Glutamatergic neuron (in vitro differentiated cells): Measurements from ENCODE around the gene SLC25A4. TPM values are rescaled to one million over a fixed set of nuclear protein-coding genes. Genes with fewer than 3 reads are reported as not detected.
A peak's percentile ranks its signal among the peaks of the same experiment; 100 is the strongest.

Source experiments
- DNase-seq: peaks from one replicate; pipeline ENCODE4 v3.0.0; 2022
- H3K27ac Mint-ChIP-seq: one replicate; pipeline ENCODE4 v1.8.0; 2020; ENCODE audit warnings: mild to moderate bottlenecking, mixed read lengths, inconsistent platforms; ENCODE audit not compliant: unreplicated experiment
- H3K27me3 Mint-ChIP-seq: one replicate; pipeline ENCODE4 v1.8.0; 2020; ENCODE audit warnings: mild to moderate bottlenecking, moderate library complexity, mixed read lengths, inconsistent platforms; ENCODE audit not compliant: unreplicated experiment
- H3K36me3 Mint-ChIP-seq: one replicate; pipeline ENCODE4 v1.8.0; 2020; ENCODE audit warnings: mild to moderate bottlenecking, mixed read lengths, inconsistent platforms; ENCODE audit not compliant: unreplicated experiment
- H3K4me1 Mint-ChIP-seq: one replicate; pipeline ENCODE4 v1.8.0; 2020; ENCODE audit warnings: mild to moderate bottlenecking, low read depth, mixed read lengths, inconsistent platforms; ENCODE audit not compliant: unreplicated experiment
- H3K4me3 Mint-ChIP-seq: one replicate; pipeline ENCODE4 v1.8.0; 2020; ENCODE audit warnings: mild to moderate bottlenecking, mixed read lengths, inconsistent platforms; ENCODE audit not compliant: unreplicated experiment
- H3K9me3 Mint-ChIP-seq: one replicate; pipeline ENCODE4 v1.8.0; 2020; ENCODE audit warnings: mild to moderate bottlenecking, moderate library complexity, mixed read lengths, inconsistent platforms; ENCODE audit not compliant: unreplicated experiment
- total RNA-seq: library from RNA; stranded (reverse); fragmentation: NEBNext Ultra II Directional; extraction: Animal tissue kit (Norgen Biotek cat#: 25700); gene quantifications from one replicate; pipeline ENCODE4 v1.2.1, GENCODE V29; 2021; ENCODE audit not compliant: unreplicated experiment
- TF ChIP-seq, protein P1 (sequence below): fragments of 200-600 bp; sonication (generic); IDR thresholded peaks from one replicate; pipeline ENCODE4 v1.5.0; 2021; ENCODE audit not compliant: partially characterized antibody, unreplicated experiment

The SLC25A4 gene
- total RNA-seq, 1 donor from 2014 or later: 44.7 TPM

GRCh38 chr4:185142564-185142911 is 528 bp upstream of the SLC25A4 start:
- H3K4me1 Mint-ChIP-seq: peaks cover 18% of the 10 kb centered on the region
- H3K27me3 Mint-ChIP-seq: peaks cover 6% of the 10 kb centered on the region
- H3K4me3 Mint-ChIP-seq: peak overlapping the region; percentile 98
- H3K36me3 Mint-ChIP-seq: peaks cover 6% of the 10 kb centered on the region
- H3K27ac Mint-ChIP-seq: peak overlapping the region; percentile 94
- no peak for DNase-seq
- H3K9me3 Mint-ChIP-seq: peaks cover 5% of the 10 kb centered on the region
- TF ChIP-seq, protein P1, sequence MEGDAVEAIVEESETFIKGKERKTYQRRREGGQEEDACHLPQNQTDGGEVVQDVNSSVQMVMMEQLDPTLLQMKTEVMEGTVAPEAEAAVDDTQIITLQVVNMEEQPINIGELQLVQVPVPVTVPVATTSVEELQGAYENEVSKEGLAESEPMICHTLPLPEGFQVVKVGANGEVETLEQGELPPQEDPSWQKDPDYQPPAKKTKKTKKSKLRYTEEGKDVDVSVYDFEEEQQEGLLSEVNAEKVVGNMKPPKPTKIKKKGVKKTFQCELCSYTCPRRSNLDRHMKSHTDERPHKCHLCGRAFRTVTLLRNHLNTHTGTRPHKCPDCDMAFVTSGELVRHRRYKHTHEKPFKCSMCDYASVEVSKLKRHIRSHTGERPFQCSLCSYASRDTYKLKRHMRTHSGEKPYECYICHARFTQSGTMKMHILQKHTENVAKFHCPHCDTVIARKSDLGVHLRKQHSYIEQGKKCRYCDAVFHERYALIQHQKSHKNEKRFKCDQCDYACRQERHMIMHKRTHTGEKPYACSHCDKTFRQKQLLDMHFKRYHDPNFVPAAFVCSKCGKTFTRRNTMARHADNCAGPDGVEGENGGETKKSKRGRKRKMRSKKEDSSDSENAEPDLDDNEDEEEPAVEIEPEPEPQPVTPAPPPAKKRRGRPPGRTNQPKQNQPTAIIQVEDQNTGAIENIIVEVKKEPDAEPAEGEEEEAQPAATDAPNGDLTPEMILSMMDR: no peak

DNA sequence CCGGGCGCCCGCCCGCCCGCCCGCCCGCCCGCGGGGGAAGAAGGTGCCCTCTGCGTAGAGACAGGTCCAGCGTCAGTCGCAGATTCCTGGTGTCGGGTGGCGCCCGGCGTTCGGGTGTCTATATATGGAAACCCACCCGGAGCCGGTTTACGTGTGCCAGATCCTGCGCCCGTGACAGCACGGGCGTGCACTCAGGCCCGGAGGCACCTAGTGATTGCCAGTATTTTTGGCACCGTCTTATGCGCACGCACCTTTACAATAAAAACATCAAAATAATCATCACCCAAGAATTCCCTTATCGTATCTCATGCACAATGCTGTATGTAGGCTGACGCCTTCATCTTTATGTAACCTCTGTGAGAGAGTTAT is 519 bp downstream of the SLC25A4 start:
- Mint-ChIP-seq H3K36me3 (peaks cover 6% of the 10 kb centered on the region), H3K4me1 (peaks cover 14% of the 10 kb centered on the region), H3K27ac (peak overlapping the region; percentile 7), H3K9me3 (peaks cover 5% of the 10 kb centered on the region), H3K4me3 (peak overlapping the region; percentile 93), H3K27me3 (peaks cover 3% of the 10 kb centered on the region)
- DNase-seq: peak; percentile 37
- TF ChIP-seq, protein P1: no peak

DNA sequence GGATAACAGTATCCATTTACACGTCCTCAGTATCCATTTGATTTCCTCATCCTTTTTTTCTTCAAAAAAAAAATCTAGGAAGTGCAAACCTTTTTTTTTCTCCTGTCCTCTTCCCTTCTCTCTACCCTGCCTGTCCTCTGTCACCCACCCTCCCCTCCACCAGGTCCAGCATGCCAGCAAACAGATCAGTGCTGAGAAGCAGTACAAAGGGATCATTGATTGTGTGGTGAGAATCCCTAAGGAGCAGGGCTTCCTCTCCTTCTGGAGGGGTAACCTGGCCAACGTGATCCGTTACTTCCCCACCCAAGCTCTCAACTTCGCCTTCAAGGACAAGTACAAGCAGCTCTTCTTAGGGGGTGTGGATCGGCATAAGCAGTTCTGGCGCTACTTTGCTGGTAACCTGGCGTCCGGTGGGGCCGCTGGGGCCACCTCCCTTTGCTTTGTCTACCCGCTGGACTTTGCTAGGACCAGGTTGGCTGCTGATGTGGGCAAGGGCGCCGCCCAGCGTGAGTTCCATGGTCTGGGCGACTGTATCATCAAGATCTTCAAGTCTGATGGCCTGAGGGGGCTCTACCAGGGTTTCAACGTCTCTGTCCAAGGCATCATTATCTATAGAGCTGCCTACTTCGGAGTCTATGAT is 1.7 kb downstream of the SLC25A4 start:
- H3K4me3 Mint-ChIP-seq: peak overlapping the region; percentile 93
- peaks cover 14% of the 10 kb centered on the region for H3K4me1 Mint-ChIP-seq
- H3K9me3 Mint-ChIP-seq: peaks cover 5% of the 10 kb centered on the region
- DNase-seq: no peak
- H3K27me3 Mint-ChIP-seq: peaks cover 3% of the 10 kb centered on the region
- peaks cover 6% of the 10 kb centered on the region for H3K36me3 Mint-ChIP-seq
- TF ChIP-seq, protein P1: no peak
- H3K27ac Mint-ChIP-seq: no peak overlapping the region

- Mint-ChIP-seq H3K36me3 (peaks cover 6% of the 10 kb centered on the region), H3K9me3 (peaks cover 5% of the 10 kb centered on the region), H3K27me3 (peaks cover 3% of the 10 kb centered on the region), H3K27ac (no peak overlapping the region), H3K4me1 (peaks cover 14% of the 10 kb centered on the region), H3K4me3 (no peak overlapping the region)
- TF ChIP-seq, protein P1: no peak
- DNase-seq: no peak
Measured at GRCh38 chr4:185145572-185145971, 2.5 kb downstream of the SLC25A4 start.

- peaks cover 4% of the 10 kb centered on the region for H3K4me1 Mint-ChIP-seq
- no peak overlapping the region for H3K4me3 Mint-ChIP-seq
- H3K27ac Mint-ChIP-seq: no peak overlapping the region
- H3K9me3 Mint-ChIP-seq: no peaks in the 10 kb centered on the region
- H3K36me3 Mint-ChIP-seq: peaks cover 7% of the 10 kb centered on the region
- no peaks in the 10 kb centered on the region for H3K27me3 Mint-ChIP-seq
- DNase-seq: no peak
- TF ChIP-seq, protein P1: no peak
Measured at GRCh38 chr4:185149392-185149791, 6.3 kb downstream of the SLC25A4 start.
